Measurements from ENCODE around the gene FTCD. TPM values are rescaled to one million over a fixed set of nuclear protein-coding genes. Genes with fewer than 3 reads are reported as not detected.
A peak's percentile ranks its signal among the peaks of the same experiment; 100 is the strongest.

FTCD gene
- total RNA-seq, 1 experiment from 2014 or later, result 6.7 TPM

- TF ChIP-seq CTCF (conservative IDR thresholded peaks at IDR 0.05), result no peak
- H3K18ac ChIP-seq (ENCODE audit: insufficient read length, low read depth, low read length), result no peak overlapping the region
- no peak overlapping the region for H3K4me2 ChIP-seq (ENCODE audit: insufficient read depth, insufficient read length, low read length)
- no peak overlapping the region for H2AFZ ChIP-seq (ENCODE audit: low read length)
- Mint-ChIP-seq H3K4me3 (peak overlapping the region; percentile 74 to 89), H3K36me3 (ENCODE audit: insufficient read depth in 1 of 3, low read depth in 3 of 3) (peaks cover 7 to 16% (median 10%) of the 10 kb centered on the region in 3 experiments; a peak in 6 of 7 replicates), H3K27me3 (ENCODE audit: low read depth) (no peaks in the 10 kb centered on the region), H3K9me3 (no peaks in the 10 kb centered on the region), H3K27ac (no peak overlapping the region), H3K4me1 (peaks cover 22 to 29% of the 10 kb centered on the region in 2 experiments)
- no peak overlapping the region for H3K14ac ChIP-seq (ENCODE audit: insufficient read depth, low read length)
- WGBS (ENCODE audit: extremely low coverage, insufficient read length, low lambda C conversion rate), result no CpG with 5 or more reads among the region's 7 CpGs
- H2BK120ac ChIP-seq (ENCODE audit: low read depth, low read length, poor library complexity, severe bottlenecking), result no peak overlapping the region
- H4K91ac ChIP-seq (ENCODE audit: insufficient read length, low read depth, low read length), result no peak overlapping the region
- no peak overlapping the region for H2AK5ac ChIP-seq (ENCODE audit: insufficient read length, low read length)
- no peak overlapping the region for H3K27ac ChIP-seq (ENCODE audit: insufficient read length, low read depth, low read length)
- H2BK20ac ChIP-seq (ENCODE audit: low read depth, low read length, poor library complexity, severe bottlenecking), result no peak overlapping the region
- no peaks in the 10 kb centered on the region for H4K20me1 ChIP-seq (ENCODE audit: control insufficient read depth, insufficient read depth, insufficient read length)
- no peak overlapping the region for H3T11ph ChIP-seq (ENCODE audit: low read length)
- H3K23ac ChIP-seq (ENCODE audit: insufficient read length, low read depth, low read length), result no peak overlapping the region
- H3K4me1 ChIP-seq (ENCODE audit: insufficient read depth, low read length), result peaks cover 4% of the 10 kb centered on the region; the same call in 1 of the 2 replicates
- no peaks in the 10 kb centered on the region for H3K27me3 ChIP-seq (ENCODE audit: insufficient read depth, low read length)
- H3K9ac ChIP-seq (ENCODE audit: extremely low read depth, insufficient read length, low read length), result no peak overlapping the region
- no peaks in the 10 kb centered on the region for H3K79me2 ChIP-seq (ENCODE audit: insufficient read depth, low read length)
- no peak overlapping the region for H3K4ac ChIP-seq (ENCODE audit: low read depth, low read length)
- H3K23me2 ChIP-seq (ENCODE audit: insufficient read length, low read depth, low read length, poor library complexity, severe bottlenecking), result peaks cover 7% of the 10 kb centered on the region
- no peak overlapping the region for H2BK12ac ChIP-seq (ENCODE audit: insufficient read length, low read depth, low read length)
- no peak overlapping the region for H3K56ac ChIP-seq (ENCODE audit: insufficient read length, low read depth, low read length)
- H4K8ac ChIP-seq (replicated peaks; ENCODE audit: insufficient read length, low read depth, low read length), result no peak overlapping the region
- H4K5ac ChIP-seq (ENCODE audit: insufficient read length, low read depth, low read length), result no peak overlapping the region
- H2BK15ac ChIP-seq (ENCODE audit: low read depth, low read length), result no peak overlapping the region
- no peaks in the 10 kb centered on the region for H3K79me1 ChIP-seq (ENCODE audit: insufficient read depth, low read depth, low read length, poor library complexity, severe bottlenecking)
- DNase-seq, result no peak
- H2BK5ac ChIP-seq (ENCODE audit: insufficient read length, low read length), result no peak overlapping the region
- H3K9me3 ChIP-seq (ENCODE audit: control insufficient read depth, low read depth, low read length), result no peaks in the 10 kb centered on the region
Observed at GRCh38 chr21:46185716-46186115, 30.3 kb upstream of the FTCD start.
